Measurements from ENCODE around the gene TLR6.

The TLR6 gene

GRCh38 chr4:38873290-38873944, 16.8 kb upstream of the TLR6 start:
- H3K27ac ChIP-seq (ENCODE audit: extremely low read depth, low read depth, low read length), result no peak overlapping the region
- peaks cover 0 to 31% of the 10 kb centered on the region in 2 experiments; a peak in 1 of 3 replicates for H3K36me3 ChIP-seq (ENCODE audit: control insufficient read depth in 2 of 2, insufficient read depth in 1 of 2, low read length in 2 of 2)
- TF ChIP-seq MZF1 (tag by site-specific recombination; IDR thresholded peaks at IDR 0.05; ENCODE audit: borderline replicate concordance) (no peak), ZNF747 (tag by site-specific recombination; IDR thresholded peaks at IDR 0.05) (no peak), ZNF155 (tag by site-specific recombination; IDR thresholded peaks at IDR 0.05) (no peak), ZNF626 (tag by site-specific recombination; IDR thresholded peaks at IDR 0.05) (no peak), ZSCAN23 (tag by site-specific recombination; IDR thresholded peaks at IDR 0.05) (no peak), ZNF645 (tag by site-specific recombination; IDR thresholded peaks at IDR 0.05) (no peak), ZFHX2 (tag by site-specific recombination; conservative IDR thresholded peaks at IDR 0.05) (peak; percentile 57), ZNF274 (IDR thresholded peaks at IDR 0.05; ENCODE audit: low read length) (no peak), ZNF274 (tag by site-specific recombination; IDR thresholded peaks at IDR 0.05; ENCODE audit: borderline replicate concordance) (no peak), ZNF140 (tag by site-specific recombination; IDR thresholded peaks at IDR 0.05) (no peak), ZNF223 (tag by site-specific recombination; IDR thresholded peaks at IDR 0.05) (no peak), EGR2 (tag by site-specific recombination; IDR thresholded peaks at IDR 0.05; ENCODE audit: low read depth) (peak; percentile 32; the same call in 1 of the 2 replicates), WT1 (tag by site-specific recombination; IDR thresholded peaks at IDR 0.05) (no peak), GLIS1 (tag by site-specific recombination; IDR thresholded peaks at IDR 0.05) (peak; percentile 40; the same call in 1 of the 2 replicates), ZNF707 (tag by site-specific recombination; IDR thresholded peaks at IDR 0.05) (no peak), TCF7L2 (IDR thresholded peaks at IDR 0.05; ENCODE audit: borderline replicate concordance, low read depth, low read length) (no peak), ZNF133 (tag by site-specific recombination; IDR thresholded peaks at IDR 0.05) (no peak), REPIN1 (tag by site-specific recombination; IDR thresholded peaks at IDR 0.05; ENCODE audit: low read depth) (no peak), ZNF654 (tag by site-specific recombination; IDR thresholded peaks at IDR 0.05; ENCODE audit: low read depth) (no peak), KLF7 (tag by site-specific recombination; IDR thresholded peaks at IDR 0.05; ENCODE audit: borderline replicate concordance) (no peak), ZNF311 (tag by site-specific recombination; IDR thresholded peaks at IDR 0.05; ENCODE audit: borderline replicate concordance) (no peak)
- TF ChIP-seq, protein P1, sequence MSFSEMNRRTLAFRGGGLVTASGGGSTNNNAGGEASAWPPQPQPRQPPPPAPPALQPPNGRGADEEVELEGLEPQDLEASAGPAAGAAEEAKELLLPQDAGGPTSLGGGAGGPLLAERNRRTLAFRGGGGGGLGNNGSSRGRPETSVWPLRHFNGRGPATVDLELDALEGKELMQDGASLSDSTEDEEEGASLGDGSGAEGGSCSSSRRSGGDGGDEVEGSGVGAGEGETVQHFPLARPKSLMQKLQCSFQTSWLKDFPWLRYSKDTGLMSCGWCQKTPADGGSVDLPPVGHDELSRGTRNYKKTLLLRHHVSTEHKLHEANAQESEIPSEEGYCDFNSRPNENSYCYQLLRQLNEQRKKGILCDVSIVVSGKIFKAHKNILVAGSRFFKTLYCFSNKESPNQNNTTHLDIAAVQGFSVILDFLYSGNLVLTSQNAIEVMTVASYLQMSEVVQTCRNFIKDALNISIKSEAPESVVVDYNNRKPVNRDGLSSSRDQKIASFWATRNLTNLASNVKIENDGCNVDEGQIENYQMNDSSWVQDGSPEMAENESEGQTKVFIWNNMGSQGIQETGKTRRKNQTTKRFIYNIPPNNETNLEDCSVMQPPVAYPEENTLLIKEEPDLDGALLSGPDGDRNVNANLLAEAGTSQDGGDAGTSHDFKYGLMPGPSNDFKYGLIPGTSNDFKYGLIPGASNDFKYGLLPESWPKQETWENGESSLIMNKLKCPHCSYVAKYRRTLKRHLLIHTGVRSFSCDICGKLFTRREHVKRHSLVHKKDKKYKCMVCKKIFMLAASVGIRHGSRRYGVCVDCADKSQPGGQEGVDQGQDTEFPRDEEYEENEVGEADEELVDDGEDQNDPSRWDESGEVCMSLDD (tag by site-specific recombination; IDR thresholded peaks at IDR 0.05), result no peak
- TF ChIP-seq, protein P2, sequence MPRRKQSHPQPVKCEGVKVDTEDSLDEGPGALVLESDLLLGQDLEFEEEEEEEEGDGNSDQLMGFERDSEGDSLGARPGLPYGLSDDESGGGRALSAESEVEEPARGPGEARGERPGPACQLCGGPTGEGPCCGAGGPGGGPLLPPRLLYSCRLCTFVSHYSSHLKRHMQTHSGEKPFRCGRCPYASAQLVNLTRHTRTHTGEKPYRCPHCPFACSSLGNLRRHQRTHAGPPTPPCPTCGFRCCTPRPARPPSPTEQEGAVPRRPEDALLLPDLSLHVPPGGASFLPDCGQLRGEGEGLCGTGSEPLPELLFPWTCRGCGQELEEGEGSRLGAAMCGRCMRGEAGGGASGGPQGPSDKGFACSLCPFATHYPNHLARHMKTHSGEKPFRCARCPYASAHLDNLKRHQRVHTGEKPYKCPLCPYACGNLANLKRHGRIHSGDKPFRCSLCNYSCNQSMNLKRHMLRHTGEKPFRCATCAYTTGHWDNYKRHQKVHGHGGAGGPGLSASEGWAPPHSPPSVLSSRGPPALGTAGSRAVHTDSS (tag by site-specific recombination; IDR thresholded peaks at IDR 0.05), result no peak
- TF ChIP-seq, protein P3, sequence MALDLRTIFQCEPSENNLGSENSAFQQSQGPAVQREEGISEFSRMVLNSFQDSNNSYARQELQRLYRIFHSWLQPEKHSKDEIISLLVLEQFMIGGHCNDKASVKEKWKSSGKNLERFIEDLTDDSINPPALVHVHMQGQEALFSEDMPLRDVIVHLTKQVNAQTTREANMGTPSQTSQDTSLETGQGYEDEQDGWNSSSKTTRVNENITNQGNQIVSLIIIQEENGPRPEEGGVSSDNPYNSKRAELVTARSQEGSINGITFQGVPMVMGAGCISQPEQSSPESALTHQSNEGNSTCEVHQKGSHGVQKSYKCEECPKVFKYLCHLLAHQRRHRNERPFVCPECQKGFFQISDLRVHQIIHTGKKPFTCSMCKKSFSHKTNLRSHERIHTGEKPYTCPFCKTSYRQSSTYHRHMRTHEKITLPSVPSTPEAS (tag by site-specific recombination; IDR thresholded peaks at IDR 0.05), result no peak
- TF ChIP-seq, protein P4, sequence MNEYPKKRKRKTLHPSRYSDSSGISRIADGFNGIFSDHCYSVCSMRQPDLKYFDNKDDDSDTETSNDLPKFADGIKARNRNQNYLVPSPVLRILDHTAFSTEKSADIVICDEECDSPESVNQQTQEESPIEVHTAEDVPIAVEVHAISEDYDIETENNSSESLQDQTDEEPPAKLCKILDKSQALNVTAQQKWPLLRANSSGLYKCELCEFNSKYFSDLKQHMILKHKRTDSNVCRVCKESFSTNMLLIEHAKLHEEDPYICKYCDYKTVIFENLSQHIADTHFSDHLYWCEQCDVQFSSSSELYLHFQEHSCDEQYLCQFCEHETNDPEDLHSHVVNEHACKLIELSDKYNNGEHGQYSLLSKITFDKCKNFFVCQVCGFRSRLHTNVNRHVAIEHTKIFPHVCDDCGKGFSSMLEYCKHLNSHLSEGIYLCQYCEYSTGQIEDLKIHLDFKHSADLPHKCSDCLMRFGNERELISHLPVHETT (tag by site-specific recombination; IDR thresholded peaks at IDR 0.05), result no peak
- CTCF ChIA-PET, result interaction anchor here (0.6 to 2.5 kb wide), 6 partner anchors 13 to 563 kb away, joined by 3 to 22 read pairs (median 4); partner anchors contain the start of gene TLR1
- H3K9me3 ChIP-seq (ENCODE audit: control insufficient read depth, insufficient read depth, low read depth, low read length), result no peaks in the 10 kb centered on the region
- H3K4me3 ChIP-seq (ENCODE audit: low read depth, low read length), result no peak overlapping the region
- POLR2A ChIA-PET, result no interaction called here
- no peaks in the 10 kb centered on the region for H3K4me1 ChIP-seq (ENCODE audit: control insufficient read depth, insufficient read depth, low read length)
